Bronchial epithelial cell (primary cell): ENCODE results near the gene KANSL3. TPM values are rescaled to one million over a fixed set of nuclear protein-coding genes. Genes with fewer than 3 reads are reported as not detected.

Experiments used
- DNase-seq: peaks from one replicate; pipeline ENCODE4 v3.0.0-alpha.2; 2010; ENCODE audit warnings: low read depth
- FAIRE-seq: peaks from 2 replicates; lab custom pipeline; 2011; peaks lifted over from hg19 to GRCh38; lab: Jason Lieb, UNC
- H3K27me3 ChIP-seq: 2 replicates; pipeline ENCODE4 v1.5.1; 2011; ENCODE audit warnings: low read length; ENCODE audit not compliant: control insufficient read depth, insufficient read depth
- H3K36me3 ChIP-seq: 2 replicates; pipeline ENCODE4 v1.5.1; 2011; ENCODE audit warnings: low read length; ENCODE audit not compliant: control insufficient read depth, insufficient read depth
- H3K4me3 ChIP-seq: 2 replicates; pipeline ENCODE4 v1.5.1; 2011; ENCODE audit warnings: mild to moderate bottlenecking, low read depth, low read length, control low read depth
- total RNA-seq: library from RNA; depleted of rRNA; stranded (reverse); fragments of >200 nt; gene quantifications from 2 replicates; pipeline ENCODE4 v1.2.1, GENCODE V29; 2014
- TF ChIP-seq, protein P1 (sequence below): IDR thresholded peaks from 2 replicates; pipeline ENCODE4 v1.5.1; 2011; ENCODE audit warnings: mild to moderate bottlenecking, moderate library complexity, low read length, control low read depth, inconsistent platforms; ENCODE audit not compliant: insufficient read depth, severe bottlenecking

Gene KANSL3
- total RNA-seq, 1 donor from 2014 or later: 16.3 TPM

DNA sequence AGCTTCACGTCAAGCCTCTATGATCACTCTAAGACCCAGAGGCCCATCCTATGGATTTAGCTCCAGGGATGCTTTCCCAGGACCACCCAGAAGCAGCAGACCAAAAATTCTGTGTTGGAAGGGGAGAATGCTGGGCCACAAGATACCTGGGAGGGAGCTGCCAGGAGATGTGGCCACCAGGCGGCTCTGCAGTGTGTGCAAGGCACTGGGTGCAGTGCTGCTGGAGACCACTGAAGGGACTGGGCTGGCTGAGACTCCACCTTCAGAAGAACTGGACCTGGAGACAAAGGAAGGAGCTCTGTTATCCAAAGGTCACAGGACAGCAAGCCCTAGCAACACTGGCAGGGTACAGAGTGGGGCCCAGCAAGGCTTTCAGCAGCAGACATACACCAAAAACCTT is 34.0 kb downstream of the KANSL3 start:
- Histone ChIP-seq H3K36me3 (peaks cover 45% of the 10 kb centered on the region), H3K4me3 (no peak overlapping the region), H3K27me3 (no peaks in the 10 kb centered on the region)
- no peak for DNase-seq
- TF ChIP-seq, protein P1, sequence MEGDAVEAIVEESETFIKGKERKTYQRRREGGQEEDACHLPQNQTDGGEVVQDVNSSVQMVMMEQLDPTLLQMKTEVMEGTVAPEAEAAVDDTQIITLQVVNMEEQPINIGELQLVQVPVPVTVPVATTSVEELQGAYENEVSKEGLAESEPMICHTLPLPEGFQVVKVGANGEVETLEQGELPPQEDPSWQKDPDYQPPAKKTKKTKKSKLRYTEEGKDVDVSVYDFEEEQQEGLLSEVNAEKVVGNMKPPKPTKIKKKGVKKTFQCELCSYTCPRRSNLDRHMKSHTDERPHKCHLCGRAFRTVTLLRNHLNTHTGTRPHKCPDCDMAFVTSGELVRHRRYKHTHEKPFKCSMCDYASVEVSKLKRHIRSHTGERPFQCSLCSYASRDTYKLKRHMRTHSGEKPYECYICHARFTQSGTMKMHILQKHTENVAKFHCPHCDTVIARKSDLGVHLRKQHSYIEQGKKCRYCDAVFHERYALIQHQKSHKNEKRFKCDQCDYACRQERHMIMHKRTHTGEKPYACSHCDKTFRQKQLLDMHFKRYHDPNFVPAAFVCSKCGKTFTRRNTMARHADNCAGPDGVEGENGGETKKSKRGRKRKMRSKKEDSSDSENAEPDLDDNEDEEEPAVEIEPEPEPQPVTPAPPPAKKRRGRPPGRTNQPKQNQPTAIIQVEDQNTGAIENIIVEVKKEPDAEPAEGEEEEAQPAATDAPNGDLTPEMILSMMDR: peak; percentile 10
- no peak for FAIRE-seq

DNA sequence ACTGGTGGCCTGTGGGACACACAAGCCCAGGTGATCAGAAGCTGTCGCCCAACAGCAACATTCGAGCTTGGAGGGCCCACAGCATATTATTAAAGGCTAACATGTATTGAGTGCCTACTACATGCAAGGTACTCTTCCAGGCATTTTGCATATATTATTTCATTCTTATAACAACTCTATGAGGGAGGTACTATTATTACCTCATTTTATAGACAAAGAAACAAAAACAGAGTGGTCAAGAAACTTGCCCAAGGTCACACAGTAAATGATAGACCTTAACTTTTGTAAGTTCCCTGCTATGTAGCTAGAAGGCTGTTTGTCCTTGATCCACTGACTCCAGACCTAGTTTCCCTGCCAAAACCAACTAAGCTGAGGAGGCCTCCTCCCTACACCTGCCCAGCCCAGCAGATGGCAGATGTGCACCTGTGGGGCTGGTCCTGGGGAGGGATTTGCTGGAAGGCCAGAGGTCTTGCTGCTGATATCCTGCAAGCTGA is 35.7 kb downstream of the KANSL3 start:
- TF ChIP-seq, protein P1: peak; percentile 54
- Histone ChIP-seq H3K36me3 (peaks cover 34% of the 10 kb centered on the region), H3K27me3 (no peaks in the 10 kb centered on the region), H3K4me3 (no peak overlapping the region)
- no peak for FAIRE-seq
- no peak for DNase-seq

DNA sequence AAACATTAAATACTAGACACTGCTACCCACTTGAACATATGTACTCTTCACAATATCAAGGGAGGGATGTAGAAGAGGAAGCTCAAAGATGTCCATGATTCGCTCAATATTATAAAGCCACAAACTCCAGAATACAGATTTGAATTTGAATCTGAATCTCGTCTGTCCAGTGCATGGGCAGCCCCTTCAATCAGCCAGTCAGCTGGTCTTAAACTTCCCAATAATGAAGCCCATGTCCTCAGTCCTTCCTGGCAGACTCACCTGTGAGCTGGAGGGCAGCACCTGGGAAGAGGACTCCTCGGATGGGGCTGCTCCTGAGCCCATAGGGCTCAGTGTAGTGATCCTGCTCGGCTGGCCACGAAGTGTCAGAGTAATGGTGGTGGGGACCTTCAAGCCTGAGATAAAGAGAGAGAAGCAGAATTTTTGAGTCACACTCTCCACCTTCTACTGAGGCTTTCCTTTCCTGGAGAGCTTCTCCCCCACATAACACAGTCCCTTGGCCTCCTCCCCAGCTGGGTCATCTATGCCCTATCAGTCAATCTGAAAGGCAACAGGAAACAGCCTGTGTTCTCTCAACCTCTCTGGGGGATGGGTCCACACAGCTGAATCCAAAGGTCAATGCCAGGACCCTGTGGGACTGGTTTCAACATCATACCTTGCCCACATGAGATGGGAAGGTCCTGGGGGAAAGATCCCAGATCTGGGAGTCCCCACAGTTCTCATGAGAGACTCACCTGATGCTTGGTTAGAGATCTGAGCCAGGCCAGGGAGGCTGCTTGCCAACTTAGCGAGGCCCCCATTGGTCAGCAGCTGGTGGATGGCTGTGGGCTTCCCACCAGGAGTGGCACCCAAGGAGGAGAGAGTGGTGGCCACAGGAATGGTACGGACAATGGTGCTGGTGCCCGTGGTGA is 36.5 kb downstream of the KANSL3 start:
- Histone ChIP-seq H3K36me3 (peaks cover 34% of the 10 kb centered on the region), H3K4me3 (no peak overlapping the region), H3K27me3 (no peaks in the 10 kb centered on the region)
- FAIRE-seq (no peak), DNase-seq (no peak)
- TF ChIP-seq, protein P1: no peak

DNA sequence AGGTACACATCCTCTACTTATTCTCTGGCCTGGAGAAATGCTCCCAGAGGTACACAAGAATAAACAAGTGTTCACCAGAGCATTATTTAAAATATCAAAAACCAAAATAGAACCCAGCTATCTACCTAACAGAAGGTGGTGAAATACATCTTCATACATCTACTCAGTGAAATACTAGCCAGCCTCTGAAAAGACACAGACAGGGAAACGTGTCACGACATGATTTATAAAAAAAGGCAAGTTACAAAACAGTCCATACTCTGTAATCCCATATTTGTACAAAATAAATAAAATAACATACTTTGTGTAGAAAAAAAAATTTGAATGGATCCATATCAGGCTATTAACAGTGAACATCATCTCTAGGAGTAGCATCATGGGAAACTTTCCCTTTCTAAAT is 38.2 kb downstream of the KANSL3 start:
- FAIRE-seq: no peak
- peak; percentile 62 for DNase-seq
- Histone ChIP-seq H3K27me3 (no peaks in the 10 kb centered on the region), H3K36me3 (peaks cover 35% of the 10 kb centered on the region), H3K4me3 (no peak overlapping the region)
- TF ChIP-seq, protein P1: no peak

DNA sequence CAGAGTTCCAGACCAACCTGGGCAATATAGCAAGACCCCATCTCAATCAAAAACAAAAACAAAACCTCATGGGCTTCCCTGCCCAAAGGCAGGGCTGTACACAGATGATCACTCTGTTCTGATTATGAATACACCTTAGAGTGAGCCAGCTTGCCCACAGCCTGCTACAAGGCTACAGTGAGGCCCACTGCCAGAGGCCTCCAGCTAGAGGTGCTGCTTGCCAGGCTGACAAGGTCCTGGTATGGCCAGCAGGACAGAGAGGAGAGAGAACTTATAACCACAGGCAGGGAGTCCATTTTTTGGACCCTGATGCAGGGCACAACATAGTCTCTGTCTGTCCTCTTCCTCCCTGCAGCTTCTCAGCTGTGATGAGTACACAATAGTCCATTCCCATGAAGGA is 41.5 kb downstream of the KANSL3 start:
- no peak for FAIRE-seq
- peaks cover 25% of the 10 kb centered on the region for H3K36me3 ChIP-seq

More for the DNA sequence above, 41.5 kb downstream of the KANSL3 start:
- DNase-seq: no peak
- TF ChIP-seq, protein P1: no peak
- Histone ChIP-seq H3K27me3 (no peaks in the 10 kb centered on the region), H3K4me3 (no peak overlapping the region)
